Erythroblast (primary cell): ENCODE measurements around the gene CAV1.

Experiments
- GATA1 ChIP-seq: IDR thresholded peaks from 2 replicates; pipeline ENCODE4 v1.6.1; 2011; ENCODE audit warnings: low read depth, mild to moderate bottlenecking, control low read depth, low read length, moderate library complexity
- POLR2A ChIP-seq: IDR thresholded peaks from 2 replicates; pipeline ENCODE4 v1.6.1; 2011; ENCODE audit warnings: mild to moderate bottlenecking, low read length

DNA sequence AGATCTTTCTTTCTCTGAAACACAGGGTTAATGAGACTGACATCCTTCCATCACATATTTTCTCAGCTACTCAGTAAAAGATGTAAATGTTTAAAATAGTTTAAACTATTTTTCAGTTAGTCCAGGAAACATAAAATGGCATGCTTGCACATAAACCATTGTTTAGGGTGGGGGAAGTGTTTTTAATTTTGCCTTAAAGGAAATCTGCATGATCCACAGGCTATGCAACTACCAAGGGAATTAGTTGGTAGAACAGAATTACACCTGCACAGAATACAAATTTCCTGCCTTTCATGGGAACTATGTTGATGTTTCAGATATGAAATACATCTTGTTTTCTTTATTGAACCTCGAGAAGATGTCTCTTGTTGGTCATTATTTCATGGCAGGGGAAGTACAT is 10.6 kb downstream of the CAV1 start:
- TF ChIP-seq POLR2A (no peak), GATA1 (no peak)
